H9 (cell line): ENCODE data around the gene CLEC10A. TPM values are rescaled to one million over a fixed set of nuclear protein-coding genes. Genes with fewer than 3 reads are reported as not detected.
A peak's percentile ranks its signal among the peaks of the same experiment; 100 is the strongest.

Experiments used
- DNase-seq: peaks from one replicate; pipeline ENCODE4 v3.0.0-alpha.2; 2017
- H2AFZ ChIP-seq: one replicate; pipeline ENCODE4 v1.6.1; 2013; ENCODE audit warnings: mild to moderate bottlenecking, low read length, control low read depth, moderate library complexity
- H2AK5ac ChIP-seq: 2 replicates; pipeline ENCODE4 v1.6.1; 2013; ENCODE audit warnings: low read length, control low read depth, mixed read lengths; ENCODE audit not compliant: insufficient read length
- H2BK120ac ChIP-seq: one replicate; pipeline ENCODE4 v1.6.1; 2013; ENCODE audit warnings: low read depth, mild to moderate bottlenecking, low read length, control low read depth, inconsistent platforms; ENCODE audit not compliant: poor library complexity, severe bottlenecking
- H2BK12ac ChIP-seq: 2 replicates; pipeline ENCODE4 v1.6.1; 2013; ENCODE audit warnings: low read length, control low read depth, mixed read lengths, low read depth; ENCODE audit not compliant: insufficient read length
- H2BK15ac ChIP-seq: 2 replicates; pipeline ENCODE4 v1.6.1; 2013; ENCODE audit warnings: low read depth, low read length, control low read depth
- H2BK20ac ChIP-seq: one replicate; pipeline ENCODE4 v1.6.1; 2013; ENCODE audit warnings: low read depth, mild to moderate bottlenecking, low read length, control low read depth, inconsistent platforms; ENCODE audit not compliant: poor library complexity, severe bottlenecking
- H2BK5ac ChIP-seq: 2 replicates; pipeline ENCODE4 v1.6.1; 2013; ENCODE audit warnings: low read length, control low read depth, mixed read lengths; ENCODE audit not compliant: insufficient read length
- H3K14ac ChIP-seq: 2 replicates; pipeline ENCODE4 v1.6.1; 2013; ENCODE audit warnings: low read length, control low read depth; ENCODE audit not compliant: insufficient read depth
- H3K18ac ChIP-seq: 2 replicates; pipeline ENCODE4 v1.6.1; 2013; ENCODE audit warnings: low read depth, mild to moderate bottlenecking, mixed read lengths, low read length, control low read depth; ENCODE audit not compliant: insufficient read length
- H3K23ac ChIP-seq: 2 replicates; pipeline ENCODE4 v1.6.1; 2013; ENCODE audit warnings: low read length, control low read depth, mixed read lengths, low read depth; ENCODE audit not compliant: insufficient read length
- H3K23me2 ChIP-seq: 2 replicates; pipeline ENCODE4 v1.6.1; 2013; ENCODE audit warnings: low read depth, mild to moderate bottlenecking, mixed read lengths, low read length, control low read depth; ENCODE audit not compliant: insufficient read length, poor library complexity, severe bottlenecking
- H3K27ac ChIP-seq: 2 replicates; pipeline ENCODE4 v1.5.1; 2013; ENCODE audit warnings: low read length, control low read depth, mixed read lengths, low read depth; ENCODE audit not compliant: insufficient read length
- H3K27me3 ChIP-seq: 2 replicates; pipeline ENCODE4 v1.6.1; 2013; ENCODE audit warnings: low read length, control low read depth, inconsistent platforms; ENCODE audit not compliant: insufficient read depth
- H3K4ac ChIP-seq: 2 replicates; pipeline ENCODE4 v1.6.1; 2013; ENCODE audit warnings: low read depth, mild to moderate bottlenecking, control low read depth, inconsistent platforms, low read length, moderate library complexity
- H3K4me1 ChIP-seq: 2 replicates; pipeline ENCODE4 v1.6.1; 2013; ENCODE audit warnings: low read length, control low read depth, inconsistent platforms; ENCODE audit not compliant: insufficient read depth
- H3K4me2 ChIP-seq: 2 replicates; pipeline ENCODE4 v1.6.1; 2013; ENCODE audit warnings: low read length, control low read depth, mixed read lengths; ENCODE audit not compliant: insufficient read length, insufficient read depth
- H3K56ac ChIP-seq: 2 replicates; pipeline ENCODE4 v1.6.1; 2013; ENCODE audit warnings: low read depth, mild to moderate bottlenecking, mixed read lengths, low read length, control low read depth; ENCODE audit not compliant: insufficient read length
- H3K79me1 ChIP-seq: 2 replicates; pipeline ENCODE4 v1.6.1; 2013; ENCODE audit warnings: low read depth, mild to moderate bottlenecking, moderate library complexity, low read length, control low read depth, inconsistent platforms; ENCODE audit not compliant: insufficient read depth, poor library complexity, severe bottlenecking
- H3K79me2 ChIP-seq: 2 replicates; pipeline ENCODE4 v1.6.1; 2013; ENCODE audit warnings: low read length, control low read depth, inconsistent platforms; ENCODE audit not compliant: insufficient read depth
- H3K9ac ChIP-seq: 2 replicates; pipeline ENCODE4 v1.6.1; 2013; ENCODE audit warnings: low read length, control low read depth, mixed read lengths; ENCODE audit not compliant: insufficient read length; ENCODE audit errors: extremely low read depth
- H3K9me3 ChIP-seq: one replicate; pipeline ENCODE4 v1.6.1; 2013; ENCODE audit warnings: low read depth, low read length, inconsistent platforms; ENCODE audit not compliant: control insufficient read depth
- H3T11ph ChIP-seq: one replicate; pipeline ENCODE4 v1.6.1; 2013; ENCODE audit warnings: mild to moderate bottlenecking, low read length, control low read depth, inconsistent platforms
- H4K20me1 ChIP-seq: one replicate; pipeline ENCODE4 v1.6.1; 2013; ENCODE audit not compliant: control insufficient read depth, insufficient read length, insufficient read depth
- H4K5ac ChIP-seq: 2 replicates; pipeline ENCODE4 v1.6.1; 2013; ENCODE audit warnings: low read depth, mild to moderate bottlenecking, mixed read lengths, low read length, control low read depth; ENCODE audit not compliant: insufficient read length
- H4K8ac ChIP-seq: replicated peaks from 2 replicates; pipeline ENCODE4 v1.6.1; 2013; ENCODE audit warnings: low read length, control low read depth, mixed read lengths, low read depth; ENCODE audit not compliant: insufficient read length
- H4K91ac ChIP-seq: 2 replicates; pipeline ENCODE4 v1.6.1; 2013; ENCODE audit warnings: low read depth, mild to moderate bottlenecking, moderate library complexity, mixed read lengths, low read length, control low read depth; ENCODE audit not compliant: insufficient read length
- H3K27ac Mint-ChIP-seq, 3 experiments: 2 replicates in 2 of 3; 3 replicates in 1 of 3; pipeline ENCODE4 v1.8.0; 2020 to 2021; ENCODE audit warnings: mixed read lengths in 3 of 3, mild to moderate bottlenecking in 1 of 3, moderate library complexity in 1 of 3
- H3K27me3 Mint-ChIP-seq: 2 replicates; pipeline ENCODE4 v1.8.0; 2021; ENCODE audit warnings: low read depth, mild to moderate bottlenecking, moderate library complexity, mixed read lengths
- H3K36me3 Mint-ChIP-seq, 3 experiments: 2 replicates in 2 of 3; 3 replicates in 1 of 3; pipeline ENCODE4 v1.8.0; 2020 to 2021; ENCODE audit warnings: low read depth in 3 of 3, mixed read lengths in 3 of 3; ENCODE audit not compliant: insufficient read depth in 1 of 3
- H3K4me1 Mint-ChIP-seq, 2 experiments: 2 replicates each; pipeline ENCODE4 v1.8.0; 2020; ENCODE audit warnings: mixed read lengths in 2 of 2
- H3K4me3 Mint-ChIP-seq, 2 experiments: 2 replicates in 1 of 2; 3 replicates in 1 of 2; pipeline ENCODE4 v1.8.0; 2020 to 2021; ENCODE audit warnings: mild to moderate bottlenecking in 2 of 2, mixed read lengths in 2 of 2, moderate library complexity in 1 of 2
- H3K9me3 Mint-ChIP-seq, 2 experiments: 2 replicates in 1 of 2; 3 replicates in 1 of 2; pipeline ENCODE4 v1.8.0; 2020; ENCODE audit warnings: mild to moderate bottlenecking in 2 of 2, mixed read lengths in 2 of 2, moderate library complexity in 1 of 2
- WGBS: extraction: QIAGEN DNeasy Blood & Tissue Kit; methylation state at CpG from one replicate; pipeline ENCODE4 v1.1.7; 2013; ENCODE audit warnings: missing lambda C conversion rate, low lambda C conversion rate, mixed read lengths; ENCODE audit not compliant: insufficient read length; ENCODE audit errors: extremely low coverage; 5-methylcytosine and 5-hydroxymethylcytosine counted together
- total RNA-seq: library from RNA; stranded (reverse); gene quantifications from 2 replicates; pipeline ENCODE4 v1.2.1, GENCODE V29; 2021
- TF ChIP-seq, protein P1 (sequence below): fragments of 200-600 bp; sonication (generic); conservative IDR thresholded peaks from 3 replicates; pipeline ENCODE4 v1.8.0; 2021; ENCODE audit warnings: antibody characterized with exemption, mild to moderate bottlenecking

The CLEC10A gene
- total RNA-seq, 1 experiment from 2014 or later, result not detected

DNA sequence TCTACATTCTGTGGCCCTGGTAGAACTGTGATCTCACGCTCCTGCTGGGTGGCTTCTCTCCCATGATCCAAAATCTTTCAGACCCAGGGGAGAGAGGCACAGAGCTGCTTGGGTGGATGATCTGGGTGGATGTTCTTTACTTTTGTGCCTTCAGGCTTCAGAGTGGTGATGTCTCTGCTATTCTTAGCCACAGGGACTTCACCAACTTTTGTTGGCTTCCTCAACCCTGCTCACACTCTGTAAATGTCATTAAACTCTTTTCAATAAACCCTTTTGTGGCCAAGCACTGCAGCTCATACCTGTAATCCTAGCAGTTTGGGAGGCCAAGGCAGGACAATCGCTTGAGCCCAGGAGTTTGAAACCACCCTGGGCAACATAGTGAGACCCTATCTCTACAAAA is 7.6 kb downstream of the CLEC10A start:
- no peak overlapping the region for H3K4me3 Mint-ChIP-seq
- peak overlapping the region in 1 of 3 experiments; percentile 9; a peak in 1 of 7 replicates for H3K27ac Mint-ChIP-seq

More for the DNA sequence above, 7.6 kb downstream of the CLEC10A start:
- Histone ChIP-seq H3K79me1 (no peaks in the 10 kb centered on the region), H4K8ac (no peak overlapping the region), H3K18ac (no peak overlapping the region), H2BK15ac (no peak overlapping the region), H4K91ac (no peak overlapping the region), H2BK20ac (no peak overlapping the region), H3K23ac (no peak overlapping the region), H2AK5ac (no peak overlapping the region), H2AFZ (no peak overlapping the region), H3K9ac (no peak overlapping the region), H3K4me2 (no peak overlapping the region), H3K56ac (no peak overlapping the region), H2BK12ac (no peak overlapping the region), H2BK120ac (no peak overlapping the region), H3T11ph (no peak overlapping the region), H3K23me2 (no peaks in the 10 kb centered on the region), H4K5ac (no peak overlapping the region), H3K27me3 (no peaks in the 10 kb centered on the region; the same call in 1 of the 2 replicates), H4K20me1 (no peaks in the 10 kb centered on the region), H3K4me1 (no peaks in the 10 kb centered on the region), H3K9me3 (no peaks in the 10 kb centered on the region), H2BK5ac (no peak overlapping the region), H3K14ac (no peak overlapping the region), H3K4ac (no peak overlapping the region), H3K27ac (no peak overlapping the region), H3K79me2 (no peaks in the 10 kb centered on the region)
- WGBS, result no CpG with 5 or more reads among the region's 2 CpGs
- Mint-ChIP-seq H3K27me3 (peaks cover 40% of the 10 kb centered on the region), H3K9me3 (peaks cover 24 to 25% of the 10 kb centered on the region in 2 experiments), H3K36me3 (peaks cover 2 to 10% (median 6%) of the 10 kb centered on the region in 3 experiments; a peak in 4 of 7 replicates), H3K4me1 (no peaks in the 10 kb centered on the region)
- DNase-seq, result no peak
- TF ChIP-seq, protein P1, sequence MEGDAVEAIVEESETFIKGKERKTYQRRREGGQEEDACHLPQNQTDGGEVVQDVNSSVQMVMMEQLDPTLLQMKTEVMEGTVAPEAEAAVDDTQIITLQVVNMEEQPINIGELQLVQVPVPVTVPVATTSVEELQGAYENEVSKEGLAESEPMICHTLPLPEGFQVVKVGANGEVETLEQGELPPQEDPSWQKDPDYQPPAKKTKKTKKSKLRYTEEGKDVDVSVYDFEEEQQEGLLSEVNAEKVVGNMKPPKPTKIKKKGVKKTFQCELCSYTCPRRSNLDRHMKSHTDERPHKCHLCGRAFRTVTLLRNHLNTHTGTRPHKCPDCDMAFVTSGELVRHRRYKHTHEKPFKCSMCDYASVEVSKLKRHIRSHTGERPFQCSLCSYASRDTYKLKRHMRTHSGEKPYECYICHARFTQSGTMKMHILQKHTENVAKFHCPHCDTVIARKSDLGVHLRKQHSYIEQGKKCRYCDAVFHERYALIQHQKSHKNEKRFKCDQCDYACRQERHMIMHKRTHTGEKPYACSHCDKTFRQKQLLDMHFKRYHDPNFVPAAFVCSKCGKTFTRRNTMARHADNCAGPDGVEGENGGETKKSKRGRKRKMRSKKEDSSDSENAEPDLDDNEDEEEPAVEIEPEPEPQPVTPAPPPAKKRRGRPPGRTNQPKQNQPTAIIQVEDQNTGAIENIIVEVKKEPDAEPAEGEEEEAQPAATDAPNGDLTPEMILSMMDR, result no peak
